ENCODE data around the gene MYL4.

The MYL4 gene

GRCh38 chr17:47240806-47241205 is 31.7 kb downstream of the MYL4 start:
- Histone ChIP-seq H3K9me2 (replicated peaks; ENCODE audit: low read depth, low read length) (no peaks in the 10 kb centered on the region), H3K4me3 (ENCODE audit: low read length, poor library complexity, severe bottlenecking) (no peak overlapping the region), H3K79me2 (ENCODE audit: insufficient read depth, low read length) (no peaks in the 10 kb centered on the region), H3K27me3 (ENCODE audit: insufficient read depth, low read length, poor library complexity, severe bottlenecking) (no peaks in the 10 kb centered on the region), H4K20me1 (ENCODE audit: insufficient read depth, low read length, poor library complexity, severe bottlenecking) (no peaks in the 10 kb centered on the region), H3K9me3 (ENCODE audit: insufficient read depth, low read depth, low read length) (peaks cover 4% of the 10 kb centered on the region; the same call in 1 of the 2 replicates), H3K36me3 (ENCODE audit: insufficient read depth, low read length) (no peaks in the 10 kb centered on the region), H2AFZ (ENCODE audit: low read length) (no peak overlapping the region), H3K4me2 (ENCODE audit: low read depth, low read length, poor library complexity, severe bottlenecking) (peak overlapping the region; percentile 49), H3K4me1 (ENCODE audit: insufficient read depth, low read length, poor library complexity, severe bottlenecking) (peaks cover 38% of the 10 kb centered on the region), H3F3A (ENCODE audit: low read depth) (no peaks in the 10 kb centered on the region), H3K9ac (ENCODE audit: low read depth, low read length, poor library complexity, severe bottlenecking) (no peak overlapping the region)
- TF ChIP-seq EZH2phosphoT487 (IDR thresholded peaks at IDR 0.05; ENCODE audit: borderline replicate concordance) = no peak
- TF ChIP-seq CTCF (conservative IDR thresholded peaks at IDR 0.05; ENCODE audit: low read length) = no peak

GRCh38 chr17:47242648-47243047 is 33.5 kb downstream of the MYL4 start:
- Histone ChIP-seq H3K36me3 (ENCODE audit: insufficient read depth, low read length) (no peaks in the 10 kb centered on the region), H2AFZ (ENCODE audit: low read length) (no peak overlapping the region), H3K27me3 (ENCODE audit: insufficient read depth, low read length, poor library complexity, severe bottlenecking) (no peaks in the 10 kb centered on the region), H3F3A (ENCODE audit: low read depth) (no peaks in the 10 kb centered on the region), H3K9me2 (replicated peaks; ENCODE audit: low read depth, low read length) (no peaks in the 10 kb centered on the region), H3K4me2 (ENCODE audit: low read depth, low read length, poor library complexity, severe bottlenecking) (no peak overlapping the region), H3K9ac (ENCODE audit: low read depth, low read length, poor library complexity, severe bottlenecking) (no peak overlapping the region), H4K20me1 (ENCODE audit: insufficient read depth, low read length, poor library complexity, severe bottlenecking) (no peaks in the 10 kb centered on the region), H3K4me1 (ENCODE audit: insufficient read depth, low read length, poor library complexity, severe bottlenecking) (peaks cover 38% of the 10 kb centered on the region), H3K79me2 (ENCODE audit: insufficient read depth, low read length) (no peaks in the 10 kb centered on the region), H3K9me3 (ENCODE audit: insufficient read depth, low read depth, low read length) (no peaks in the 10 kb centered on the region; the same call in 1 of the 2 replicates), H3K4me3 (ENCODE audit: low read length, poor library complexity, severe bottlenecking) (no peak overlapping the region)
- no peak for TF ChIP-seq CTCF (conservative IDR thresholded peaks at IDR 0.05; ENCODE audit: low read length)
- no peak for TF ChIP-seq EZH2phosphoT487 (IDR thresholded peaks at IDR 0.05; ENCODE audit: borderline replicate concordance)

- H3K36me3 ChIP-seq (ENCODE audit: insufficient read depth, low read length) = no peaks in the 10 kb centered on the region
- peak overlapping the region; percentile 16 for H3K4me2 ChIP-seq (ENCODE audit: low read depth, low read length, poor library complexity, severe bottlenecking)
- no peaks in the 10 kb centered on the region for H3F3A ChIP-seq (ENCODE audit: low read depth)
- H3K4me1 ChIP-seq (ENCODE audit: insufficient read depth, low read length, poor library complexity, severe bottlenecking) = peaks cover 38% of the 10 kb centered on the region
- H3K79me2 ChIP-seq (ENCODE audit: insufficient read depth, low read length) = no peaks in the 10 kb centered on the region
- H4K20me1 ChIP-seq (ENCODE audit: insufficient read depth, low read length, poor library complexity, severe bottlenecking) = no peaks in the 10 kb centered on the region
- H3K9me2 ChIP-seq (replicated peaks; ENCODE audit: low read depth, low read length) = no peaks in the 10 kb centered on the region
- TF ChIP-seq EZH2phosphoT487 (IDR thresholded peaks at IDR 0.05; ENCODE audit: borderline replicate concordance) (no peak), CTCF (conservative IDR thresholded peaks at IDR 0.05; ENCODE audit: low read length) (no peak)
- no peaks in the 10 kb centered on the region for H3K27me3 ChIP-seq (ENCODE audit: insufficient read depth, low read length, poor library complexity, severe bottlenecking)
- H2AFZ ChIP-seq (ENCODE audit: low read length) = peak overlapping the region; percentile 30; the same call in 1 of the 2 replicates
- H3K9ac ChIP-seq (ENCODE audit: low read depth, low read length, poor library complexity, severe bottlenecking) = peak overlapping the region; percentile 27
- no peaks in the 10 kb centered on the region for H3K9me3 ChIP-seq (ENCODE audit: insufficient read depth, low read depth, low read length)
- H3K4me3 ChIP-seq (ENCODE audit: low read length, poor library complexity, severe bottlenecking) = no peak overlapping the region
Measured at GRCh38 chr17:47243737-47244598, 34.8 kb downstream of the MYL4 start.
